Esophagus squamous epithelium (tissue), 5 donors: Measurements from ENCODE around the gene REEP6. TPM values are rescaled to one million over a fixed set of nuclear protein-coding genes. Genes with fewer than 3 reads are reported as not detected.
A peak's percentile ranks its signal among the peaks of the same experiment; 100 is the strongest.

ENCODE experiments used
- DNase-seq: peaks from one replicate; lab custom pipeline; 2025; lab: John Stamatoyannopoulos, UW
- H3K27ac ChIP-seq, 4 donors: fragments of 200-600 bp; sonication (generic); one replicate each; pipeline ENCODE4 v1.5.1; 2016 to 2019; ENCODE audit warnings: mild to moderate bottlenecking in 1 of 4
- H3K27me3 ChIP-seq, 4 donors: fragments of 200-600 bp; sonication (generic); 1 replicate in 3 of 4; 2 replicates in 1 of 4; pipeline versions ENCODE4 v1.5.1 to v1.6.0; 2017 to 2021; ENCODE audit warnings: antibody characterized with exemption in 1 of 4
- H3K36me3 ChIP-seq, 3 donors: fragments of 200-600 bp; sonication (generic); one replicate each; pipeline ENCODE4 v1.5.1; 2016 to 2019
- H3K4me1 ChIP-seq, 3 donors: fragments of 200-600 bp; sonication (generic); one replicate each; pipeline ENCODE4 v1.5.1; 2017 to 2019
- H3K4me3 ChIP-seq, 4 donors: fragments of 200-600 bp; sonication (generic); 1 replicate in 3 of 4; 2 replicates in 1 of 4; pipeline ENCODE4 v1.5.1; 2016 to 2019; ENCODE audit warnings: mild to moderate bottlenecking in 2 of 4, moderate library complexity in 1 of 4
- H3K9me3 ChIP-seq, 3 donors: fragments of 200-600 bp; sonication (generic); one replicate each; pipeline ENCODE4 v1.5.1; 2016 to 2019
- POLR2A ChIP-seq, 4 donors: fragments of 450-650 bp; IDR thresholded peaks; one replicate each; pipeline ENCODE4 v1.6.1; 2017; ENCODE audit warnings: antibody characterized with exemption in 4 of 4, mild to moderate bottlenecking in 4 of 4, moderate library complexity in 3 of 4
- WGBS, 2 donors: methylation state at CpG; one replicate each; pipeline ENCODE4 v1.1.5; 2018; 5-methylcytosine and 5-hydroxymethylcytosine counted together
- intact Hi-C: fragments of 100-400 bp; cut with DNase I; formaldehyde crosslinking; loops from one replicate; pipeline ENCODE4 v1.15.0; 2022
- total RNA-seq, 4 donors: library from RNA; depleted of rRNA; stranded (reverse); fragments of >200 nt; gene quantifications; one replicate each; pipeline ENCODE4 v1.1.0, GENCODE V29; 2016
- TF ChIP-seq, protein P1 (sequence below), 6 experiments: fragments of 450-650 bp in 4 of 6; fragments of 200-600 bp in 2 of 6; sonication (generic) in 2 of 6; IDR thresholded peaks; one replicate each; pipeline ENCODE4 v1.5.1; 2016 to 2019; ENCODE audit warnings: antibody characterized with exemption in 6 of 6, mild to moderate bottlenecking in 4 of 6, moderate library complexity in 4 of 6
- donor health status: DM: yes; HTN: yes; CAD: no.

The REEP6 gene
- total RNA-seq, 4 donors from 2014 or later, result 5.7 to 13.8 (median 9.4) TPM

DNA sequence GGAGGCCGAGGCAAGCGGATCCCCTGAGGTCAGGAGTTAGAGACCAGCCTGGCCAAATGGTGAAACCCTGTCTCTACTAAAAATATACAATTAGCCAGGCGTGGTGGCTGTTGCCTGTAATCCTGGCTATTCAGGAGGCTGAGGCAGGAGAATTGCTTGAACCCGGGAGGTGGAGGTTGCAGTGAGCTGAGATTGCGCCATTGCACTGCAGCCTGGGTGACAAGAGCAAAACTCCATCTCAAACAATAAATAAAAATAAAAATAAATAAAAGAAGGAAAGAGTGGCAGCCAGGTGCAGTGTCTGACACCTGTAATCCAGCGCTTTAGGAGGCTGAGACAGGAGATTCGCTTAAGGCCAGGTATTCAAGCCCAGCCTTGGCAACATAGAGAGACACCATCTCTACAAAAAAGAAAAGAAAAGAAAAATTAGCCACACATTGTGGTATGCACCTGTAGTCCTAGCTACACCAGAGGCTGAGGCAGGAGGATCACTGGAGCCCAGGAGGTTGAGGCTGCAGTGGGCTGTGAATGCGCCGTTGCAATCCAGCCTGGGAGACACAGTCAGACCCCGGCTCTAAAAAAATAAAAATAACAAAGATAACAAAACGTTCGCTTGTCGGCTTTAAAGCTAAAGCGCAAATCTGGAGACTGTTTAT lies 11.6 kb downstream of the REEP6 start:
- TF ChIP-seq, protein P1, sequence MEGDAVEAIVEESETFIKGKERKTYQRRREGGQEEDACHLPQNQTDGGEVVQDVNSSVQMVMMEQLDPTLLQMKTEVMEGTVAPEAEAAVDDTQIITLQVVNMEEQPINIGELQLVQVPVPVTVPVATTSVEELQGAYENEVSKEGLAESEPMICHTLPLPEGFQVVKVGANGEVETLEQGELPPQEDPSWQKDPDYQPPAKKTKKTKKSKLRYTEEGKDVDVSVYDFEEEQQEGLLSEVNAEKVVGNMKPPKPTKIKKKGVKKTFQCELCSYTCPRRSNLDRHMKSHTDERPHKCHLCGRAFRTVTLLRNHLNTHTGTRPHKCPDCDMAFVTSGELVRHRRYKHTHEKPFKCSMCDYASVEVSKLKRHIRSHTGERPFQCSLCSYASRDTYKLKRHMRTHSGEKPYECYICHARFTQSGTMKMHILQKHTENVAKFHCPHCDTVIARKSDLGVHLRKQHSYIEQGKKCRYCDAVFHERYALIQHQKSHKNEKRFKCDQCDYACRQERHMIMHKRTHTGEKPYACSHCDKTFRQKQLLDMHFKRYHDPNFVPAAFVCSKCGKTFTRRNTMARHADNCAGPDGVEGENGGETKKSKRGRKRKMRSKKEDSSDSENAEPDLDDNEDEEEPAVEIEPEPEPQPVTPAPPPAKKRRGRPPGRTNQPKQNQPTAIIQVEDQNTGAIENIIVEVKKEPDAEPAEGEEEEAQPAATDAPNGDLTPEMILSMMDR (IDR thresholded peaks at IDR 0.05), result no peak
- TF ChIP-seq POLR2A (IDR thresholded peaks at IDR 0.05), result no peak
- peaks cover 15 to 38% (median 18%) of the 10 kb centered on the region in 3 donors for H3K4me1 ChIP-seq
- intact Hi-C loops, result no loop called here
- H3K27ac ChIP-seq, result no peak overlapping the region
- WGBS, 2 donors, result 40 to 57% methylated on average over 11 to 14 of the region's 14 CpGs
- H3K27me3 ChIP-seq, result peaks cover 0 to 39% (median 6%) of the 10 kb centered on the region in 4 donors
- no peaks in the 10 kb centered on the region for H3K9me3 ChIP-seq
- peaks cover 0 to 16% (median 0%) of the 10 kb centered on the region in 3 donors for H3K36me3 ChIP-seq
- no peak for DNase-seq
- peak overlapping the region in 2 of 4 donors; percentile 19 to 50 for H3K4me3 ChIP-seq

- 4 to 14% methylated on average over 10 to 32 of the region's 49 CpGs for WGBS, 2 donors
- no peak for DNase-seq
- H3K4me1 ChIP-seq, result peaks cover 17 to 45% (median 18%) of the 10 kb centered on the region in 3 donors
- peaks cover 0 to 16% (median 0%) of the 10 kb centered on the region in 3 donors for H3K36me3 ChIP-seq
- H3K9me3 ChIP-seq, result no peaks in the 10 kb centered on the region
- peak overlapping the region in 3 of 4 donors; percentile 19 to 50 (median 32) for H3K4me3 ChIP-seq
- H3K27me3 ChIP-seq, result peaks cover 0 to 33% (median 6%) of the 10 kb centered on the region in 4 donors
- H3K27ac ChIP-seq, result no peak overlapping the region
- TF ChIP-seq POLR2A (IDR thresholded peaks at IDR 0.05), result no peak
- TF ChIP-seq, protein P1 (IDR thresholded peaks at IDR 0.05), result peak; percentile 52 to 79 (median 66)
- intact Hi-C loops, result no loop called here
Measured at GRCh38 chr19:1503089-1503924, 12.3 kb downstream of the REEP6 start.

DNA sequence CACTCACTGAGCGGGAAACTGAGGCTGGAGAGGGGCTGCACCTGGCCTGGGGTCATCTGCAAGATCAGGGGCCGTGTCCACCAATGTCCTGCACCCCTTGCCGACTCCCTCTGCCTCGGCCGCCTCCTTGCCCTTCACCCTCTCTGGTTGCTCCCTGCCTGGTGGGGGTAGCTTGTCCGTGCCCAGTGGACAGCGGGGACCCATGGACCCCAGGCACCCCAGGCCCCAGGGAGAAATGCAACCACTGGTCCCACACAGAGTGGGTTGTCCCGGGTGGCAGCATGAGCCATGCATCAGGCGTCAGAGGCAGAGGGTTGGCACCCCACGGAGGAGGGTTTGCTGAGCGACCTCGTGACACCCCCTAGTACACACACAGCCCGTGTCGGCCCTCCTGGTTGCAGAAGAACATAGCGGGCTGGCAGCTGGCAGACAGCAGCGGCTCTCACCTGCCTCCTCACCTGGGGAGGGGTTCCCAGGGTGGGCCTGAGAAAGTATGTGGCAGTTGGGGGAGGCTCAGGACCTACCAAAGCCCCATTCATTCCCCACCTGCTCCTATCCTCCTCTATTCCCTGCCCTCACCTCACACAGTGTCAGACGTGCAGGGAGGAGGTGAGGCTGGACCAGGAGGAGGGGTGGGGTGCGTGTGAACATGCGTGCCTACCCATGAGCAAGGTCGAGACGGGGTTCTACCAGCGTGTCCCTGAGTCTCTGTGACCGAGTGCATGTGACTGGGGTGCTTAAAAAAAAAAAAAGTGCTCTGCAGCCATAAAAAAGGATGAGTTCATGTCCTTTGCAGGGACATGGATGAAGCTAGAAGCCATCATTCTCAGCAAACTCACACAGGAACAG lies 13.2 kb downstream of the REEP6 start:
- no peak for DNase-seq
- no peak overlapping the region for H3K27ac ChIP-seq
- TF ChIP-seq, protein P1 (IDR thresholded peaks at IDR 0.05), result no peak
- TF ChIP-seq POLR2A (IDR thresholded peaks at IDR 0.05), result no peak
- peaks cover 18 to 53% (median 19%) of the 10 kb centered on the region in 3 donors for H3K4me1 ChIP-seq
- H3K4me3 ChIP-seq, result peak overlapping the region in 1 of 4 donors; percentile 32
- H3K9me3 ChIP-seq, result no peaks in the 10 kb centered on the region
- WGBS, 2 donors, result 70 to 74% methylated on average over 7 to 8 of the region's 23 CpGs
- intact Hi-C loops, result no loop called here
- H3K36me3 ChIP-seq, result peaks cover 0 to 16% (median 0%) of the 10 kb centered on the region in 3 donors
- H3K27me3 ChIP-seq, result peaks cover 0 to 33% (median 6%) of the 10 kb centered on the region in 4 donors

DNA sequence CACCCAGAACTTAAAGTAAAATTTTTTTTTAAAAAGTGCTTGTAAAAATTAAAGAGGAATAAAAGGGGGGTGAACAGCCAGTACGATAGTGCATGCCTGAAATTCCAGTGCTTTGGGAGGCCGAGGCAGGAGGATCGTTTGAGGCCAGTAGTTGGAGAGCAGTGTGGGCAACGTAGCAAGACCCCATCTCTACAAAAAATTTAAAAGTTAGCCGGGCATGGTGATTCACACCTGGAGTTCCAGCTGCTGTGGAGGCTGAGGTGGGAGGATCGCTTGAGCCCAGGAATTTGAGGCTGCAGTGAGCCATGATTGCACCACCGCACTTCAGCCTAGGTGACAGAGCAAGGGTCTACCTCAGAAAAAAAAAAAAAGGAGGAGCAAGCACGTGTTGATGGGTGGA lies 14.0 kb downstream of the REEP6 start:
- no peak for TF ChIP-seq POLR2A (IDR thresholded peaks at IDR 0.05)
- TF ChIP-seq, protein P1 (IDR thresholded peaks at IDR 0.05), result no peak
- peaks cover 0 to 32% (median 6%) of the 10 kb centered on the region in 4 donors for H3K27me3 ChIP-seq
- intact Hi-C loops, result no loop called here
- 78 to 81% methylated on average over 8 of the region's 8 CpGs for WGBS, 2 donors
- no peak overlapping the region for H3K4me3 ChIP-seq
- H3K9me3 ChIP-seq, result no peaks in the 10 kb centered on the region
- DNase-seq, result no peak
- peaks cover 19 to 62% (median 23%) of the 10 kb centered on the region in 3 donors for H3K4me1 ChIP-seq
- H3K27ac ChIP-seq, result no peak overlapping the region
- H3K36me3 ChIP-seq, result peaks cover 0 to 16% (median 0%) of the 10 kb centered on the region in 3 donors
